ENCODE measurements around the gene PPP1R9B.

DNA sequence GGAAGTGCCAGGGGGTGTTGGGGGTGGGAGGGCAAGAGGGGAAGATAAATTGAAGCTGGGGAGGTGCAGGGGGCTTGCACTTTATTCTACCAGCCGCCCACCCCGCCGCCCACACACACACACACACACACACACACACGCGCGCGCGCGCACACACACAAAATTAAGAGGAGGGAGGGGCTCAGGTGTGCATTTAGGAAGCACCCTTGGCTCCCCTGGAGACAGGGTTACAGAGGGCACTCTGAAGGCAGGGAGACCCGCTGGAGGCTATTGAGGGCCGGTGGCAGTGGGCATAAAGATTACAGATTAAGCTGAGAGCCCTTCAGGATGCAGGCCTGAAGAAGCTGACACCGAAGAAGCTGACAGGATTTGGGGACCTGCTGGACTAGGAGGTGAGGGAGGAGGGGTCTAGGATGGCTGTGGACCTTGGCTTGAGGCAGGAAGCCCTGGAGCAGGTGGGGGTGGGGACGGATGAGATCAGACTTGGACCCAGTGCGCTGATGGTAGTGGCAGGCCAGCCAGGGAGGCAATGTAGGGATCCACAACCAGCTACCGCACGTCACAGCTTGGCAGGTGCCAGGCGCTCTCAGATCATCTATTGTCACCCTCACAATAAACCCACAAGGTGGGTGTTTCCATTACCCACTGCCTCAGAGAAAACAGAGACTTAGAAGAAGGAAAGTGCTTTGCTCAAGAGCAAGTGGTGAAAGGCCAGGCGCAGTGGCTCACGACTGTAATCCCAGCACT, 19.7 kb downstream of the PPP1R9B start:
- TF ChIP-seq POLR2A (IDR thresholded peaks at IDR 0.05; ENCODE audit: low read depth) (no peak), CTCF (IDR thresholded peaks at IDR 0.05) (no peak), POLR2AphosphoS5 (IDR thresholded peaks at IDR 0.05) (no peak)

Measured in esophagus muscularis mucosa (tissue), 3 donors.